ENCODE data around the gene PRELID2. TPM values are rescaled to one million over a fixed set of nuclear protein-coding genes. Genes with fewer than 3 reads are reported as not detected.

Gene PRELID2
- total RNA-seq, 2 donors from 2014 or later, result 13.9 to 37.6 TPM

DNA sequence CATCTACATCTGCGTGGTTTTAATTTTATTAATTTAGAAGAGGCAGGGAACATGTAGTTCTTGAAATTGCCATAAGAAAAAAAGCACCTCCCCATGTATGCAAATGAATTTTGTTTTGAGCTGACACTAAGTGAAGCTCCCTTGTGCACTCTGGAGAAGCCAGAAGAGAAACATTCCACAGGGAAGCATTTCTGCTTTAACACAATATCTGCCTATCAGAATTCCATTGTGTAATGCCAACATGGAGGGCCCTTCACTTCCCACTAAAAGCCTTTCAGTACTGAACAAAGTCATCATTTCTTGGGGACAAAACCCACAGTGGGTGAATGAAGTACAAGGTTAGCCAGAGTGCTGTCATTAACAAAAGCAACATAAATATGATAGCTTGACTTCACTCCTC is 59.7 kb downstream of the PRELID2 start:
- Histone ChIP-seq H3K4me1 (peaks cover 0 to 27% of the 10 kb centered on the region in 2 donors), H3K27me3 (no peaks in the 10 kb centered on the region), H3K36me3 (no peaks in the 10 kb centered on the region), H3K27ac (peak overlapping the region; percentile 28 to 67), H3K4me3 (no peak overlapping the region), H3K9me3 (no peaks in the 10 kb centered on the region)
- DNase-seq (ENCODE audit: low spot score), result no peak
- TF ChIP-seq, protein P1, sequence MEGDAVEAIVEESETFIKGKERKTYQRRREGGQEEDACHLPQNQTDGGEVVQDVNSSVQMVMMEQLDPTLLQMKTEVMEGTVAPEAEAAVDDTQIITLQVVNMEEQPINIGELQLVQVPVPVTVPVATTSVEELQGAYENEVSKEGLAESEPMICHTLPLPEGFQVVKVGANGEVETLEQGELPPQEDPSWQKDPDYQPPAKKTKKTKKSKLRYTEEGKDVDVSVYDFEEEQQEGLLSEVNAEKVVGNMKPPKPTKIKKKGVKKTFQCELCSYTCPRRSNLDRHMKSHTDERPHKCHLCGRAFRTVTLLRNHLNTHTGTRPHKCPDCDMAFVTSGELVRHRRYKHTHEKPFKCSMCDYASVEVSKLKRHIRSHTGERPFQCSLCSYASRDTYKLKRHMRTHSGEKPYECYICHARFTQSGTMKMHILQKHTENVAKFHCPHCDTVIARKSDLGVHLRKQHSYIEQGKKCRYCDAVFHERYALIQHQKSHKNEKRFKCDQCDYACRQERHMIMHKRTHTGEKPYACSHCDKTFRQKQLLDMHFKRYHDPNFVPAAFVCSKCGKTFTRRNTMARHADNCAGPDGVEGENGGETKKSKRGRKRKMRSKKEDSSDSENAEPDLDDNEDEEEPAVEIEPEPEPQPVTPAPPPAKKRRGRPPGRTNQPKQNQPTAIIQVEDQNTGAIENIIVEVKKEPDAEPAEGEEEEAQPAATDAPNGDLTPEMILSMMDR (IDR thresholded peaks at IDR 0.05), result no peak

DNA sequence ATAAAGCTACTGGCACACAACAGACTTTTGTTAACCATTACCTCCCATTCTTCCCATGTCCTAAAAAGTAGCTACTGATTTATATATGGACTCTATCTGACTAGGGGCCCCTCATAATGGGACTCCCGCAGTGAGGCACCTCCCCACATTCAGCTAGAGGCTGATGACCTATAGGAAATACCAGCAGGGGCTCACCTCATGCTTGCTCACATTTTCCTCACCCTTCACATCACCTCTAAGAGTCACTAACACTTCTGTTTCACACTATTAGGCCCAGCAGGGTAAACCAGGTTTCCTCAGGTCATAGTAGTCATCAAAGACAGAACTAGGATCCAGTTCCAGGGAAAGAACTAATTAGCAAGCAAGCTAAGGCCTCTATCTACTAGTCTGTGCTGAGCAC is 60.7 kb downstream of the PRELID2 start:
- TF ChIP-seq, protein P1 (IDR thresholded peaks at IDR 0.05), result no peak
- Histone ChIP-seq H3K4me3 (no peak overlapping the region), H3K4me1 (peaks cover 0 to 27% of the 10 kb centered on the region in 2 donors), H3K9me3 (no peaks in the 10 kb centered on the region), H3K27me3 (no peaks in the 10 kb centered on the region), H3K27ac (peak overlapping the region in 1 of 2 donors; percentile 67), H3K36me3 (no peaks in the 10 kb centered on the region)
- DNase-seq (ENCODE audit: low spot score), result no peak

DNA sequence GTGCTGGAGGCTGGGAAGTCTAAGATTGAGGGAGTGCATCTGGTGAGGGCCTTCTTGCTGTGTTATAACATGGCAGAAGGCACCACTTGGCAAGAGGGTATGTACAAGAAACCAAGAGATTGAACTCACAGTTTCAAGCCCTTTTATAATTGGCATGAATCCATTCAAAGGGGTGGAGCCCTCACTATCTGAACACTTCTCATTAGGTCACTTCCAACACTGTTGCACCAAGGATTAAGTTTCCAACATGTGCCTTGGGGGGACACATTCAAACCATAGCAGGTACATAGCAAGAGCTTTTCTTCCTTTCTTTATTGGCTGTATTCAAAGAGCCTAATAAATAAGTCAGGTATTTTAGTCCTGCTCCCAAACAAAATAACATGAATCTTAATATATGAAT is 62.7 kb downstream of the PRELID2 start:
- Histone ChIP-seq H3K9me3 (no peaks in the 10 kb centered on the region), H3K4me1 (peaks cover 0 to 22% of the 10 kb centered on the region in 2 donors), H3K4me3 (no peak overlapping the region), H3K27ac (no peak overlapping the region), H3K36me3 (no peaks in the 10 kb centered on the region), H3K27me3 (no peaks in the 10 kb centered on the region)
- TF ChIP-seq, protein P1 (IDR thresholded peaks at IDR 0.05), result no peak
- DNase-seq (ENCODE audit: low spot score), result no peak

DNA sequence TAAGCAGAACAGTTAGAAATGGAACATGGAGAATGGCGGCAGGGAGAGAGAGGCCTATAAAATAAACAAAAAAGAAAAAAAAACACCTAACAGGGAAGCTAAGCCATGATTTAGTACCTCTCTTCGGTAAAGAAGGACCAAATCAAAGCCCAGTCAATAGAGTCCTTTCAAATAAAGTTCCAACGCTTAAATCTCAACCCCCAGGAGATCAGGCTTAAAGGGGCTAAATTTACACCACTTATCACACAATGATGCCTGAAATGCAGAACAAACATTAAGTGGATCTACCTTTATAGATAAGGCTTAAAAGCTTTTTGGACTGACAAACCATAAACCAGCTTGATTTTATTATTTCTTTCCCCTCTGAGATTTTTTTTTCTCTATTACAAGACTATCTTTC is 66.3 kb downstream of the PRELID2 start:
- Histone ChIP-seq H3K9me3 (no peaks in the 10 kb centered on the region), H3K4me1 (no peaks in the 10 kb centered on the region), H3K4me3 (no peak overlapping the region), H3K36me3 (no peaks in the 10 kb centered on the region), H3K27ac (no peak overlapping the region), H3K27me3 (no peaks in the 10 kb centered on the region)
- no peak for DNase-seq (ENCODE audit: low spot score)
- TF ChIP-seq, protein P1 (IDR thresholded peaks at IDR 0.05), result no peak

DNA sequence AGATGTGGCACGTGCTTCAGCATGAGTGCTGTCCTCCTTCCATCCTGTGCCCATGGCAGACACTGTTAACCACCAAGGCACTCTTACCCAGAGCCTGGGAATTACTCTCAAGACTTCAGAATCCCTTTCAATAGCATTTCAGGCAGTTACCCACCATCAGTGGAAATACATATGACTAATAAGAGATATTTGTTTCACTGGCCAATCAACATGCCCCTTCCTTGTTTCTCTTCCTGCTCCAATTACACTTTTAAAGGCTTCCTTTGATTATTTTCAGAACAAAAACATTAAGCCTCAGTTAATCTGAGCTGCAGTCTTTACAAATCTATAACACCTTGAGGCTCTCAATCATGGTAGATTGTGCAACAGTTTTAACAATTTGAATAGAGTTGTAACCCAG is 70.8 kb downstream of the PRELID2 start:
- no peaks in the 10 kb centered on the region for H3K9me3 ChIP-seq
- H3K36me3 ChIP-seq, result peaks cover 4% of the 10 kb centered on the region
- H3K27ac ChIP-seq, result no peak overlapping the region
- H3K4me3 ChIP-seq, result no peak overlapping the region
- no peaks in the 10 kb centered on the region for H3K4me1 ChIP-seq
- H3K27me3 ChIP-seq, result no peaks in the 10 kb centered on the region
- DNase-seq (ENCODE audit: low spot score), result no peak
- TF ChIP-seq, protein P1 (IDR thresholded peaks at IDR 0.05), result no peak

DNA sequence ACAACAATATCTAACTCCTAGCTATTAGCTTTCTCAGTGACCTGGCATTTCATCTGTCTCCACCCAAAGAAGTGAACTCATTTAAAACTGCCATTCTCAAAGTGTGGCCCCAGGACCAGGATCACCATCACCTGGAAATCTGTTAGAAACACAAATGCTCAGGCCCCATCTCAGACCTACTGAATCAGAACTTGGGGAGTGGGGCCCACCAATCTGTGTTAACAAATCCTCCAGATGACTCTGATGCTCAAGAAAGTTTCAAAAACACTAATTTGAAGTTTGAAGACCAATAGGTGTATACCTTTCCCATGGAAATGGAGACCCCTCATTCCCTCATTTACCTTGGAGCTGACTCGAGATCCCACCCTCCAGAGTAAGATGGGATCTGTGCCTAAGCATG is 72.3 kb downstream of the PRELID2 start:
- DNase-seq (ENCODE audit: low spot score), result no peak
- Histone ChIP-seq H3K9me3 (no peaks in the 10 kb centered on the region), H3K36me3 (peaks cover 4% of the 10 kb centered on the region), H3K4me1 (no peaks in the 10 kb centered on the region), H3K4me3 (no peak overlapping the region), H3K27me3 (no peaks in the 10 kb centered on the region), H3K27ac (no peak overlapping the region)
- TF ChIP-seq, protein P1 (IDR thresholded peaks at IDR 0.05), result no peak

Measured in right atrium auricular region (tissue), 2 donors.